Measurements from ENCODE around the gene RASGEF1B.

RASGEF1B gene

DNA sequence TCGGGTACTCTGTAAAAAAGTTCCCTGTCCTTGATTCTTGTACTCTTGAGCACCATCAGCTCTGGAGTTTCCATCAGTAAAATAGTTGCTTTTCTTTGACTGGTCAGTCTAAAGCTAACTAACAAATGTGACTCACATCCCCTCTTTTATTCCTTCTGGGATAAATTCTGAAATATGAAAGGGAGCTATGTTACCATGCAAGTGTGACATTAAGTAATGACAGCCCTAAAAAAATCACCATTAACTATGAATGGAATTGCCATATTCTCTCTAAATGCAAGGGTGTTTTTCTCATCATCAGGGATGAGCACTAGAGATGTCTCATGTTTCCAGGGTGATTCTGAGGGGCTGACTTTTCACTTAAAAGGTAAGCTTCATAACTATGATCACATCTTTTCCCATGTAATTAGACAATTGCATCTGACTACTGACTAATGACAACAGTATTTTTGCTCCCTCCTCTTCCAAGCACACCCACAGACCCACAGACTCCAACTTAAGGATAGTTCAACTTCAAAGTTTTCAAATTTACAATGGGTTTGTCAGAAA is 26.9 kb upstream of the RASGEF1B start:
- no peaks in the 10 kb centered on the region for H3K9me3 ChIP-seq (ENCODE audit: control insufficient read depth, insufficient read depth, low read length)
- no CpG with 5 or more reads among the region's 1 CpG for whole genome bisulfite sequencing (ENCODE audit: insufficient coverage, insufficient read length)
- no peak for DNase-seq (ENCODE audit: low read depth, low spot score)
- H3K4me1 ChIP-seq (ENCODE audit: control insufficient read depth, insufficient read depth, low read length) = peaks cover 3% of the 10 kb centered on the region; the same call in 1 of the 2 replicates
- no peaks in the 10 kb centered on the region for H3K36me3 ChIP-seq (ENCODE audit: control insufficient read depth, insufficient read depth, low read length)
- no peak overlapping the region for H3K27ac ChIP-seq (ENCODE audit: low read length)
- no peak overlapping the region for H3K4me3 ChIP-seq (ENCODE audit: low read length)
- no peaks in the 10 kb centered on the region for H3K27me3 ChIP-seq (ENCODE audit: control insufficient read depth, insufficient read depth, low read length)

DNA sequence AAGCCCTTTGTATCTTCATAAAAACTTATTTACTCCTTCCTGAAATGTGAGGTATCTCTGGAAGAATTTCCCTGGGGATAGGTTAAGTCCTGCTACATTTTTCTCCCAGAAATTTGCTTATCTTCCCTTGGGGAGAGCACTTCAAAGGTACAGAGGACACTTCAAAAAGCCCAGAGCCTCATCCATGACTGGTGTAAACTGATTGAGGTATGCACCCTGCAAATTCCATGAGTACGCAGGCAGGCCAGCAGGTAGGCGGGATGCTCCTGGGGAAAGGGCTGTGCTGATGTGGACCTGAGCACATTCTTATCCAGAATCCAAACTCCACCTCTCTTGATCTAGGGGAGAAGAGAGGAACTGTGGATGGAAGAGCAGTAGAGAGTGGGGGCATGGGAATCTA is 26.3 kb upstream of the RASGEF1B start:
- no peak for DNase-seq (ENCODE audit: low read depth, low spot score)
- H3K4me3 ChIP-seq (ENCODE audit: low read length) = no peak overlapping the region
- WGBS (ENCODE audit: insufficient coverage, insufficient read length) = no CpG with 5 or more reads among the region's 2 CpGs
- no peaks in the 10 kb centered on the region for H3K9me3 ChIP-seq (ENCODE audit: control insufficient read depth, insufficient read depth, low read length)
- H3K27ac ChIP-seq (ENCODE audit: low read length) = no peak overlapping the region
- no peaks in the 10 kb centered on the region for H3K36me3 ChIP-seq (ENCODE audit: control insufficient read depth, insufficient read depth, low read length)
- no peaks in the 10 kb centered on the region for H3K27me3 ChIP-seq (ENCODE audit: control insufficient read depth, insufficient read depth, low read length)
- peaks cover 3% of the 10 kb centered on the region; the same call in 1 of the 2 replicates for H3K4me1 ChIP-seq (ENCODE audit: control insufficient read depth, insufficient read depth, low read length)

DNA sequence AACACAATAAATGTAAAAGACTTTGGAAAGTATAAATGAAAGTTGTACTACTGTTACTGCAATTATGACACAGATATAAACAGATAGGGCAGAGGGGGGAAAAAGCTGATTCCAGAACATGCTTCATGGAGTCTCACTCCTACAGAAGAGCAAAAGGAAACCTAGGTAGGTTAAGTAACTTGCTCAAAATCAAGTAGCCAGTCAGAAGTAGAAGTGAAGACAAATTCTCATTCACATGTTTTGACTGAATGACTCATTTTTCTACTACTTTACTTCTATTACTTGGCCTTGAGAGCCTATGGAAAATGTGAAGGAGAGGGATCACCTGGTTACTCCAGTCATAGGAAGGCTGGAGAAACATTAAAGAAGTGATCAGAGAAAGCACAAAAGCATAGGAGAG is 23.6 kb upstream of the RASGEF1B start:
- H3K4me1 ChIP-seq (ENCODE audit: control insufficient read depth, insufficient read depth, low read length) = peaks cover 3% of the 10 kb centered on the region; the same call in 1 of the 2 replicates
- no peaks in the 10 kb centered on the region for H3K9me3 ChIP-seq (ENCODE audit: control insufficient read depth, insufficient read depth, low read length)
- DNase-seq (ENCODE audit: low read depth, low spot score) = no peak
- no peaks in the 10 kb centered on the region for H3K27me3 ChIP-seq (ENCODE audit: control insufficient read depth, insufficient read depth, low read length)
- no peak overlapping the region for H3K4me3 ChIP-seq (ENCODE audit: low read length)
- H3K36me3 ChIP-seq (ENCODE audit: control insufficient read depth, insufficient read depth, low read length) = no peaks in the 10 kb centered on the region
- no peak overlapping the region for H3K27ac ChIP-seq (ENCODE audit: low read length)

DNA sequence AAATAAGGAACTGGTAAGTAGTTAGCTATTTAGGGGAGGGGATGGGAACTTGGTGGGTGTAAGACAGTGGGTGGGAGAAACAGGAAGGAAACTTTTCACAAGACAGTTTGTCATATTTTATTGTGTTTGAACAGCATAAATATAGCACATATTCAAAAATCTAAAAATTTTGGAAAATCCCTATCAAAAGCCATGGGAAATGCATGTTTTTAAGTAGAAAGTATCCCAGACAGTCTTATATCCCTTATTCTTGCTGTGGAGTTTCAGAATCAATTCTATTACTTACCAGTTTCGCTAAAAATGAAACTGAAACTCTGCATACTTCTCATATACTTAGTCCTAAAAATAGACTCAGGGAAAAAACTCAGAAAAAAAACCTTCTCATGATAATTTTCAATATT is 22.3 kb upstream of the RASGEF1B start:
- Histone ChIP-seq H3K27me3 (ENCODE audit: control insufficient read depth, insufficient read depth, low read length) (no peaks in the 10 kb centered on the region), H3K4me1 (ENCODE audit: control insufficient read depth, insufficient read depth, low read length) (peaks cover 3% of the 10 kb centered on the region; the same call in 1 of the 2 replicates), H3K27ac (ENCODE audit: low read length) (no peak overlapping the region), H3K9me3 (ENCODE audit: control insufficient read depth, insufficient read depth, low read length) (no peaks in the 10 kb centered on the region), H3K4me3 (ENCODE audit: low read length) (no peak overlapping the region), H3K36me3 (ENCODE audit: control insufficient read depth, insufficient read depth, low read length) (no peaks in the 10 kb centered on the region)
- DNase-seq (ENCODE audit: low read depth, low spot score) = no peak
- WGBS (ENCODE audit: insufficient coverage, insufficient read length) = no CpG with 5 or more reads among the region's 1 CpG

DNA sequence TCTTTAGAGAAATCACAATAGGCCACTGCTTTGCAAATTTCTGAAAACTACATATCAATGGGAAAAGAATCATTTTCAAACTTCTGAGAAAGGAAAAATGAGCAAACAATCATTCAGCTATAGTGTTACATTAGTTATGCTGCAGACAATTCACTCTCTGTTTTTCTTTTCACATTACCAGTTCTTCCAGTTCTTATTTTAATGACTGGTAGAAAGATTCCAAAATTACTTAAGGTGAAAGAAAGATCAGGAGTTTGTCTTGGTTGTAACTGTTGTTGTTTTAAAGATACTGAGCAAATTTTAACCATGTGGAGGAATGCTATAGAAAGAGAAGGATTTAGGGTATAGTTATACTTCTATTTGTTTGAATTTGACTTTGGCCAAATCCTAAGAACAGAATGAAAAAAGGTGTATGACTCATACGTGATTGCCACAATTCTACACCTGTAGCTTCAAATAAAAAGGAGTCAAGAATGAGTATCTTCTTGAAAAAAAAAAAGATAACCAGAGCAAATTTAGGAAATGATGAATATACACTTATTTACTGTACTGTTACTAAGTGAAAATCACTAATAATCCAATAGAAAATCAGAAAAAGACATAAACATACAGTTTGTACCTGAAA is 21.0 kb upstream of the RASGEF1B start:
- no peak overlapping the region for H3K27ac ChIP-seq (ENCODE audit: low read length)
- H3K4me3 ChIP-seq (ENCODE audit: low read length) = no peak overlapping the region
- no peak for DNase-seq (ENCODE audit: low read depth, low spot score)
- H3K27me3 ChIP-seq (ENCODE audit: control insufficient read depth, insufficient read depth, low read length) = no peaks in the 10 kb centered on the region
- WGBS (ENCODE audit: insufficient coverage, insufficient read length) = no CpG with 5 or more reads among the region's 1 CpG
- H3K36me3 ChIP-seq (ENCODE audit: control insufficient read depth, insufficient read depth, low read length) = no peaks in the 10 kb centered on the region
- H3K4me1 ChIP-seq (ENCODE audit: control insufficient read depth, insufficient read depth, low read length) = no peaks in the 10 kb centered on the region
- H3K9me3 ChIP-seq (ENCODE audit: control insufficient read depth, insufficient read depth, low read length) = no peaks in the 10 kb centered on the region

DNA sequence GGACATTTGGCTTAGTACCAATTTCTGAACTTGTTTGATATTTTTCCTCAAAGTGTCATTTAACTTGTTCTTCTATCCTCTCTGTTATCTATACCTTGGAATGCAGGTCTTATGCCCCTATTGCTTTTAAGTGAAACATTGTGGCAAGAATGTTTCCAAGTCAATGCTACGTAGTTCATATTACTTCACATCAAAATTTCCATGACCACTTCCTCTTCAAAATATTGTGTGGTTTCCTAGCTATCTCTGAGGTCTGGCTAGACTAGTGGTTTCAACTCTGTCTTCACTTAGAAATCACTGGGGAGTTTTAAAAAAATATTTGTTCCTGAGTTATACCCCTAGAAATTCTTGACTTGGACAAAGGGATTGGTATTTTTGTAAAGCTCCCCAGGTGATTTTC is 20.2 kb upstream of the RASGEF1B start:
- H3K36me3 ChIP-seq (ENCODE audit: control insufficient read depth, insufficient read depth, low read length) = no peaks in the 10 kb centered on the region
- H3K9me3 ChIP-seq (ENCODE audit: control insufficient read depth, insufficient read depth, low read length) = no peaks in the 10 kb centered on the region
- H3K27me3 ChIP-seq (ENCODE audit: control insufficient read depth, insufficient read depth, low read length) = no peaks in the 10 kb centered on the region
- H3K4me3 ChIP-seq (ENCODE audit: low read length) = no peak overlapping the region
- no peak for DNase-seq (ENCODE audit: low read depth, low spot score)
- no peak overlapping the region for H3K27ac ChIP-seq (ENCODE audit: low read length)
- H3K4me1 ChIP-seq (ENCODE audit: control insufficient read depth, insufficient read depth, low read length) = no peaks in the 10 kb centered on the region
- WGBS (ENCODE audit: insufficient coverage, insufficient read length) = no CpG with 5 or more reads among the region's 1 CpG

DNA sequence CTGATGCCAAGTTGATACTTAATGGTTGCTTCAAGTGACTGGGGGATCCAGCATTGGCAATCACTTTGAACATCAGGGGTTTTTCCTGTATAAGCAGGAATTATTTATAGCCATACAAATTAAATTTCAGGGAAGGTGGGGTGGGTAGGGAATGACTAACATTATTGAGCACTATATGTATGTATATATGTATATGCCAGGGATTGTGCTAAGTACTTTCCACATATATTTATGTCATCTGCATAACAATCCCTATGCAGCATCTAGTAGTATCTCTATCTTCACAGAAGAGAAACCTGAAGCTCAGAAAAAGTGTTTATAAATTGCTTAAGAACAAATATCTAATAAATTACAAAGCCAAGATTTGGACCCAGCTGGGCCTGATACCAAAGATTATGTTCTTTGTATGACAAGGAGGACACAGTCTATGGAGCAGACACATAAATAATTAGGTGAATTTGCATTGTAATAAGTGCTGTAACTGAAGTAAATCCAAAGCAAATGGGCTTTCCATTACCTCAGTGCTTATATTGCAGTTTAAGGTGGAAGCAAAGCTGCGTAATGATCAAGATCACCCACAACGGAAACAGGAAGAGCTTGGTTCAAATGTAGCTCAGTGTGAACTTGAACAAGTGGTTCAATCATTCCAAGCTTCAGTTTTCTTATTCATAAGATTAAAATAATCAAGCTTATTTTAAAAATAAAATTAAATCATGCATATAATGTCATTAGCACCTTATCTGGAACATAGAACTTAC is 18.9 kb upstream of the RASGEF1B start:
- no peak for DNase-seq (ENCODE audit: low read depth, low spot score)
- no peaks in the 10 kb centered on the region for H3K9me3 ChIP-seq (ENCODE audit: control insufficient read depth, insufficient read depth, low read length)
- H3K4me1 ChIP-seq (ENCODE audit: control insufficient read depth, insufficient read depth, low read length) = peaks cover 1% of the 10 kb centered on the region; the same call in 1 of the 2 replicates
- WGBS (ENCODE audit: insufficient coverage, insufficient read length) = no CpG with 5 or more reads among the region's 2 CpGs
- H3K36me3 ChIP-seq (ENCODE audit: control insufficient read depth, insufficient read depth, low read length) = no peaks in the 10 kb centered on the region
- no peaks in the 10 kb centered on the region for H3K27me3 ChIP-seq (ENCODE audit: control insufficient read depth, insufficient read depth, low read length)
- H3K27ac ChIP-seq (ENCODE audit: low read length) = no peak overlapping the region
- H3K4me3 ChIP-seq (ENCODE audit: low read length) = no peak overlapping the region

DNA sequence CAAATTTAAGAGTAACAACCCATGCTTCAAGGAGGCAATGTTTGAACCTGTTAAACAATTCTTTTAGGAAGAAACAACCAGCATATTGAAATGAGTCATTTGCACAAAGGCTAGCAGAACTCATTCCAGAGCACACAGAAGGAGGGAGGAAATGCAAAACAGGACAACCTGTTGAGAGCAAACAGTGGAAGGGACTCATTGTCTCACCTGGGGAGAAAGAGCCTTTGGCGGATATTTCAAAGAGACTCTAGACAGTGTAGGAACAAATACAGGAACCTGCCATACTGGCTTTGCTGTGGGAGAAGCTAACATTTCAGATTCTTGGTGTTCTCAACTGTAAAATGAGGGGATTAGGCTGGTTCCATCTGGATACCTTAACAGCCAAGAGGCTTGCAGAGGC is 14.8 kb upstream of the RASGEF1B start:
- Histone ChIP-seq H3K27ac (ENCODE audit: low read length) (no peak overlapping the region), H3K36me3 (ENCODE audit: control insufficient read depth, insufficient read depth, low read length) (no peaks in the 10 kb centered on the region), H3K4me3 (ENCODE audit: low read length) (no peak overlapping the region), H3K27me3 (ENCODE audit: control insufficient read depth, insufficient read depth, low read length) (no peaks in the 10 kb centered on the region), H3K9me3 (ENCODE audit: control insufficient read depth, insufficient read depth, low read length) (no peaks in the 10 kb centered on the region), H3K4me1 (ENCODE audit: control insufficient read depth, insufficient read depth, low read length) (peaks cover 1% of the 10 kb centered on the region; the same call in 1 of the 2 replicates)
- WGBS (ENCODE audit: insufficient coverage, insufficient read length) = no CpG with 5 or more reads among the region's 1 CpG
- no peak for DNase-seq (ENCODE audit: low read depth, low spot score)

DNA sequence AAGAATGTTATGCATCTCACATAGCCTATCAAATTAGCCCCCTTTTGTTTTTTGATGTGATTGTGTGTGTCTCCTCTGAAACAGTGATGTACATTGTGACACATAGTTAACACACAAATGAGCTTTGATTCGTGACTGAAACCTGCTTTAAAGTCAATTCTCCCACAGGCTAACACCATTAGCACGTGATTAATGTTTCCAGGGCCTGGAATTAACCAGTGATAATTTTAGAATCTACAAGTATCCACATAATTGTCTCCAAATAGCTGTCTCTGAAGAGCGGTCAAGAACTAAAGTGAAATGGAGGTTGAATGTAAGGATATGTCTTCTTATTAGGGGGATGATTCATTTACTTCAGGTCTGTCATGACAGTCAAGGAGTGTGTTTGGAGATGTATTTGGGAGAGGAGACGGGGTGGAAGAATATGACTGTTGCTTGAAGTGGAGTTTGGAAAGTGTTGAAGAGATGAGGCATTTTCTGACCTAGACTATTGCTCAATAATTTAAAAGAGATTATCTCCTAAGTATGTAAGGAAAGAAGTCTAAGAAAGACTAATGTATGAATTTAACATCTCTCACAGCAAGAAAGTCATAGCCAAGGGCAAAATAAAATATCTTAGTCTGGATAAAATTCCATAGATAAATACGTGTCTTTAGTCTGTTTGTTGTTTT is 13.7 kb upstream of the RASGEF1B start:
- 100% methylated on average over 1 of the region's 5 CpGs for WGBS (ENCODE audit: insufficient coverage, insufficient read length)
- no peak for DNase-seq (ENCODE audit: low read depth, low spot score)
- no peaks in the 10 kb centered on the region for H3K9me3 ChIP-seq (ENCODE audit: control insufficient read depth, insufficient read depth, low read length)
- H3K36me3 ChIP-seq (ENCODE audit: control insufficient read depth, insufficient read depth, low read length) = no peaks in the 10 kb centered on the region
- H3K4me1 ChIP-seq (ENCODE audit: control insufficient read depth, insufficient read depth, low read length) = peaks cover 1% of the 10 kb centered on the region; the same call in 1 of the 2 replicates
- no peak overlapping the region for H3K4me3 ChIP-seq (ENCODE audit: low read length)
- no peak overlapping the region for H3K27ac ChIP-seq (ENCODE audit: low read length)
- no peaks in the 10 kb centered on the region for H3K27me3 ChIP-seq (ENCODE audit: control insufficient read depth, insufficient read depth, low read length)

DNA sequence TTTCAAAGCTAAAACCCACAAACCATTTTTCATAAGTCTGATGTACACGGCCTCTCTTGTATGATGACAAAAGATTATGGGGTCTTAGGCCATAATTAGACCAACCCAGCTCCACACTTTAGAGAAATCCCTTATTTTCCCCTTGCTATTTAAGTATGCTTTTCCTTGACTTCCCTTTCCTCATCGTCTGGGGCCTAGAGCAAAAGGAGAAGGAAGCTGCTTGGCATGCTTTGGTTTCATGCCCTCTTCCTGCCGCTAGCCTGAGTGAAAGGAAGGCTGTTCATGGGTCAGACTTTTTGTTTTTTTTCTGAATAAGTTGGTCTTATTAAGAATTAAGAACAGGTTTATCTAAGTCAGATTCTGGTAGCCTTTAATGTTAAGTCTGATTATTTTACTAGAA is 10.6 kb upstream of the RASGEF1B start:
- WGBS (ENCODE audit: insufficient coverage, insufficient read length) = no CpG with 5 or more reads among the region's 3 CpGs

More for the DNA sequence above, 10.6 kb upstream of the RASGEF1B start:
- no peak for DNase-seq (ENCODE audit: low read depth, low spot score)
- Histone ChIP-seq H3K27ac (ENCODE audit: low read length) (no peak overlapping the region), H3K4me3 (ENCODE audit: low read length) (no peak overlapping the region), H3K27me3 (ENCODE audit: control insufficient read depth, insufficient read depth, low read length) (no peaks in the 10 kb centered on the region), H3K4me1 (ENCODE audit: control insufficient read depth, insufficient read depth, low read length) (peaks cover 1% of the 10 kb centered on the region; the same call in 1 of the 2 replicates), H3K36me3 (ENCODE audit: control insufficient read depth, insufficient read depth, low read length) (no peaks in the 10 kb centered on the region), H3K9me3 (ENCODE audit: control insufficient read depth, insufficient read depth, low read length) (no peaks in the 10 kb centered on the region)

Data from iPS DF 6.9 (cell line).